RCC 7860 (cell line): ENCODE measurements around the gene UGT2B17.

ENCODE experiments used
- DNase-seq: peaks from one replicate; pipeline ENCODE4 v3.0.0-alpha.2; 2015; ENCODE audit warnings: low spot score
- FAIRE-seq: peaks from 2 replicates; lab custom pipeline; 2012; peaks lifted over from hg19 to GRCh38; lab: Jason Lieb, UNC

Gene UGT2B17

GRCh38 chr4:68490826-68491457 is 85.2 kb downstream of the UGT2B17 start:
- DNase-seq: no peak
- no peak for FAIRE-seq

GRCh38 chr4:68489338-68489737 is 86.8 kb downstream of the UGT2B17 start:
- DNase-seq (no peak), FAIRE-seq (no peak)
